GM12891 (cell line): ENCODE results near the gene CRY2.

ENCODE experiments used
- DNase-seq: peaks from one replicate; pipeline ENCODE4 v3.0.0; 2011; ENCODE audit warnings: low spot score; ENCODE audit not compliant: insufficient read length
- FAIRE-seq: peaks from 2 replicates; lab custom pipeline; 2011; peaks lifted over from hg19 to GRCh38; lab: Jason Lieb, UNC
- PAX5 ChIP-seq: IDR thresholded peaks from 2 replicates; pipeline ENCODE4 v1.6.1; 2011; ENCODE audit warnings: low read length, moderate library complexity, mild to moderate bottlenecking; ENCODE audit not compliant: insufficient read depth, severe bottlenecking
- POLR2A ChIP-seq: IDR thresholded peaks from 2 replicates; pipeline ENCODE4 v1.6.1; 2011; ENCODE audit warnings: low read depth, low read length, control low read depth
- POLR2AphosphoS5 ChIP-seq: IDR thresholded peaks from 2 replicates; pipeline ENCODE4 v1.6.1; 2011; ENCODE audit warnings: low read depth, low read length, control low read depth
- POU2F2 ChIP-seq: IDR thresholded peaks from 2 replicates; pipeline ENCODE4 v1.6.1; 2011; ENCODE audit warnings: low read depth, mild to moderate bottlenecking, control low read depth, low read length, moderate library complexity
- SPI1 ChIP-seq: IDR thresholded peaks from 2 replicates; pipeline ENCODE4 v1.6.1; 2011; ENCODE audit warnings: low read depth, low read length, control low read depth
- TAF1 ChIP-seq: IDR thresholded peaks from 2 replicates; pipeline ENCODE4 v1.6.1; 2011; ENCODE audit warnings: low read depth, low read length, control low read depth

Gene CRY2

GRCh38 chr11:45927684-45928413 lies 80.6 kb downstream of the CRY2 start:
- DNase-seq (no peak), FAIRE-seq (no peak)
- TF ChIP-seq SPI1, result no peak
- no peak for TF ChIP-seq POU2F2
- TF ChIP-seq POLR2AphosphoS5, result no peak
- TF ChIP-seq TAF1, result no peak
- TF ChIP-seq PAX5, result no peak
- TF ChIP-seq POLR2A, result no peak

- DNase-seq, result no peak
- no peak for FAIRE-seq
- TF ChIP-seq SPI1 (no peak), POU2F2 (no peak), PAX5 (no peak), TAF1 (no peak), POLR2AphosphoS5 (no peak), POLR2A (no peak)
Measured at GRCh38 chr11:45928535-45929215, 81.4 kb downstream of the CRY2 start.

DNA sequence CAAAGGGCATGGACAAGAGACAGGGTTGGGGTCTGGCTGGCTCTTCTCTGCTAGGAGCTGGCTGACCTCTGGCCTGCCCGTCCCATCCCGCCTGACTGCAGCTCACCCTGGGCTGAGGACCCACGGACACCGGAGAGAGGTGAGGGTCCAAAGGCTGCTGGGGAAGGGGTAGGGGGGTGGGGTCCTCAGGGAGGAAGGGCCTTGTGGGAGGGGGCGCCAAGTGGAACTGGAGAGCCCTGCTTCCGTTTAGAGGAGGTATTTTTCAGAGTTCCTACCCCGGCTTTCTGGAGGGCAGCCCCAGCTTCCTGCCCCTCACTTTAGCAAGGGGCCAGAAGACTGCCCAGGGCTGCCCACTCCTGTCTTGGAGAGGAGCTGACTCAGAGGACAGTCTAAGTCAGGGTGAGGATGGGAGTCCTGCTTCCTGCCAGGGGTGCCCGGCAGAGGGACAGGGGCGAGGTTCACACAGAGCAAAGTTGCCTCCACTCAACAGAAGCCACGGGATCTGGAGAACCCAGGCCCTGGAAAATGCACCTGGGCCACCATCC lies 82.3 kb downstream of the CRY2 start:
- FAIRE-seq (no peak), DNase-seq (no peak)
- TF ChIP-seq SPI1, result no peak
- TF ChIP-seq PAX5, result no peak
- TF ChIP-seq POLR2AphosphoS5, result no peak
- no peak for TF ChIP-seq POLR2A
- no peak for TF ChIP-seq POU2F2
- TF ChIP-seq TAF1, result no peak

DNA sequence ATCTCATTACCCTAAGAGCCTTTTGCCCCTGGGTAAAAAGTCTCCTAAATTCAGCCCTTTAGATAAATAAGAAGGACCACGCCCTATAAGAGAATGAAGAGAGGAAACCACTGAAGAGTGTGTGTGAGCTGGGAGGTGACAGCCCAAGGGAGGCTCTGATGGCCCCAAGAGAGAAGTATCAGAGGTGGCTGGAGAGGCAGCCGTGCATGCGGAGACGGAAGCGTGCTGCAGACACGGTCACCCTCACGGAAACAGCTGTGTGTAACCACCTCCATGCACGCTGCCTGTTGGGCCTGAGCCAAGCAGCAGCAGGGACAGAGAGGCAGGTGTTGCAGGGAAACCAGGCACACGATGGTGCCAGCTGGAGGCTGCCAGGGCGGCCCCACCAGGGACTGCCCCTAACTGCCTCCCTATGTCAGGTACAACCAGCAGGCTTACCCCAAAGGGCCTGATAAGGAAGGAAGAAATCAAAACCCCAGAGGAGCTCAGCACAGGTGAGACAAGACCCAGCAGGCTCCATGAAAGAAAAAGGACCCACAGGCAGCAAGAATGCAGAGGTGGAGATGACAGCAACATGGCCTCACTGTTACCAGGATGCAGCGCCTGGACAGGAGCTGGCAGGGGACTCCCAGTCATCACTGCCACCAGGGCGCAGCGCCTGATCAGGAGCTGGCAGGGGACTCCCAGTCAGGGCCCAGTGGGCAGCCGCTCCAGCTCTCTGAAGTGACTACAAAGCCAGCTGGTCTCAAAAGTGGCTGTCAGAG lies 82.9 kb downstream of the CRY2 start:
- DNase-seq (peak; percentile 91), FAIRE-seq (peak; percentile 100)
- TF ChIP-seq POLR2AphosphoS5 (peak; percentile 37), PAX5 (peak; percentile 96), POU2F2 (peak; percentile 80), TAF1 (no peak), SPI1 (no peak; the same call in 1 of the 2 replicates), POLR2A (no peak)

GRCh38 chr11:45930951-45931570 lies 83.8 kb downstream of the CRY2 start:
- FAIRE-seq, result peak; percentile 13
- no peak for DNase-seq
- TF ChIP-seq POLR2A (no peak), SPI1 (0 out of 2 replicates have a peak, but pooled peaks have one; percentile 14)

- FAIRE-seq (no peak), DNase-seq (no peak)
- no peak for TF ChIP-seq SPI1
- TF ChIP-seq POLR2AphosphoS5, result no peak
- no peak for TF ChIP-seq POU2F2
- TF ChIP-seq TAF1, result no peak
- no peak for TF ChIP-seq PAX5
- no peak for TF ChIP-seq POLR2A
Measured at GRCh38 chr11:45931739-45932138, 84.5 kb downstream of the CRY2 start.

- TF ChIP-seq SPI1 (no peak), POU2F2 (no peak), POLR2A (no peak), TAF1 (no peak), PAX5 (no peak), POLR2AphosphoS5 (no peak)
- FAIRE-seq (no peak), DNase-seq (no peak)
Measured at GRCh38 chr11:45932217-45932616, 84.9 kb downstream of the CRY2 start.
